T-helper 9 cell (primary cell): Measurements from ENCODE around the gene CIAO3.
"Not testable (repeated sequence)": the region's sequence is repeated elsewhere in the genome, so short reads cannot be mapped to it uniquely, and the experiment has no call there.

Source experiments
- DNase-seq: peaks from one replicate; pipeline ENCODE4 v3.0.0-alpha.2; 2020

CIAO3 gene

DNA sequence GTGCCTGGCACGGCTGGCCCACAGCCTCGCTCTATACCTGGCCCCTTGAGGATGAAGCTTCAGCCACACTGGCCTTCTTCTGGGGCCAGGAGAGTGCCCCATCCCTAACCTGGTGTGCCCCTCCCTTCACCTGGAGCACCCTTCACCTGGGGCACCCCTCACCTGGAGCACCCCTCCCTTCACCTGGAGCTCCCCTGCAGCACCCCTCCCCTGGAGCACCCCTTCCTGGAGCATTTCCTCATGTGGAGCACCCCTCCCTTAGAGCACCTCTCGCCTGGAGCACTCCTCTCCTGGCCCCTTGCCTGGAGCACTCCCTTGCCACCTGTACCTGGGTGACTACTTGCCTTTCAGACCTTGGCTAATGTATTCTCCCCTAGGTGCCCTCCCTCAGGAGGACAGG lies 32.8 kb downstream of the CIAO3 start:
- no peak for DNase-seq

DNA sequence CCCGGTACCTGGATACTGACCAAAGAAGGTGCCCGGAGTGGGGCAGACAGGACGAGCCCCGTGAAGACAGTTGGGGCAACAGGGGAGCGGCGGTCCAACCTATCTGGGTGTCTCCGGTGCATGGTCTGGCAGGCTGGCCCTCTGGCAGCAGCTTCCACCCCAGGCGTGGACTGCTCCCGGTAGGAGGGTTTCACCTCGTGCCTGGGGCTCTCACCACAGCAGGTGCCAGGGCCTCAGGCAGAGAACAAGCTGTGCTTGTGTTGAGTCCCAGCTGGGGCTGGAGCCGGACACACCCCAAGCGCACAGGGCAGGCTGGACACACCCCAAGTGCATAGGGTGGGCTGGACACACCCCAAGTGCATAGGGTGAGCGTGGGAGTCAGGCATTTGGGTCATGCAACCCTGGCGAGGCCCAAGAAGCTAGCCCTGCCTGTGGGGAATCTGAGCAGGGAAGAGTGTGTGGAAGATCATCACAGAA lies 33.7 kb downstream of the CIAO3 start:
- no peak for DNase-seq

DNA sequence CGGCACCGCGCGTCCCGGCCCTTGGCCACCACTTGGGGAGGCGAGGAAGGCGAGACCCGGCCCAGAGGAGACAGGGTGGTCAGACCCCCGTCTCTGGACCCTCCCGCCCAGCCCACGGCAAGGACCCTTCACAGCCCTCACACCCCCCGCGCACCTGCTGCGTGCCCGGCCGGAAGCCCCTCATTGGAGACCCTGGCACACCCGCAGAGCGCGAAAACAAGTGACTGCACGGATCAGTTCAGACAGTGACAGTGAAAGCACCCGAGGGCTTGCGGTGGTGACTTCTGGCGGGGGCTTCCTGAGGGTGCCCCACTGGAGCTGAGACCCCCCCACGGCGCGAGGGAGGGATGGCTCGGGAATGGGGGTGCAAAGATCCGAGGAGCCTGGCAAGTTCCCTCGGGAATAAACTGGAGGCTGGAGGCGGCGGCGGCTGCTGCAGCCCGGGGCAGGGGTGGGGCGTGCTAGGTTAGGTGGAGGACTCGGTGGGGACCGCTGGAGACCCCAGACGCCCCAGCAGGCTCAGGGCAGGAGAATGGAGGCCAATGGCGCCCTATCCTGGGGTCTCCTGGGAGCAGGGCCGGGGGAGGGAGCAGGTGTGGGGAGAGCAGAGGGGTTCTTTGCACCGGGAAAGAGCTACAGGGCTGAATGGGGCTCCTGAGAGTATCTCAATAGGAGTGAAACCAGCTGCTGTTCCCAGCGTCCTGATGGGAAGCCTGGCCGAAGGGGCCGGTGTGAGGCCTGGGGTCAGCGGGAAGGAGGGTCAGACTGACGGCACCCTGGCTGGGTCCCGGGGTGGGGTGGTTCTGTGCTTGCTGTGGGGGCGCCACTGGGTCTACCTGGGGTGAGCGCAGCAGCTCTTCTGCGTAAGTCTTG lies 34.4 kb downstream of the CIAO3 start:
- no peak for DNase-seq

DNA sequence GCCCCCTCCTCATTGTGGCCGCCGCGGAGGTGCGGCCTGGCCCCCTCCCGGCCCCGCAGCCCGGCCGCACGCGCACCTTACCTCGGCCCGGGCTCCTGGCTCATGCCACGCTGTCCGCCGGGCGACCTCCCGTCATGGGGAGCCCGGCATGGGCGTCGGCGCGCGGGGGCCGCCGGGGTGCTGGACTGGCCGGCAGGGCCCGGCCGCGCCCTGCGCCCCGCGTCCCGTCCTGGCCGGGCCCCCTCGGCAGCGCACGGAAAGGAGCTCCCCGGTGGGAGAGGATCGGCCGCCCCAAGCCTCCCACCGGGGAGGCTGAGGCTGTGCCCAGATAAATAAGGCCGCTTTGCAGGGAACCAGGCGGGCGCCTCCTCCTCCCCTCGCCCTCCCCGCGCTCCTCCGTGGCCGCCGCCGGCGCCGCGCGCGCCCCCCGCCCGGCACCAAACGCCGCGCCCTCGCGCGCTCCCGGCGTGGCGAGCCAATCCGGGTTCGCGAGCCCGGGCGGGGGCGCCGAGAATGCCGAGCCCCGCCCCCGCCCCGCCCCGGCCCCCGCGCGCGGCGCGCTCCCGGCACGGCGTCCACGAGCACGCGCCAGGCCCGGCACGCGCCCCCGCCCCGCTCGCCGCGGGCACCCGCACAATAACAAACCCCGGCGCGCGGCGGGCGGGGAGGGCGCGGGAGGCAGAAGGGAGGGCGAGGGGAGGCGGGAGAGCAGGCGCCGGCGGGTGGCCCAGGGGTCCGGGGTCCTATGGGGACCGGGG lies 35.2 kb downstream of the CIAO3 start, which contains the start of gene FBXL16:
Gene FBXL16, minus strand, starts transcription at position 371 of the 758 bp plus-strand sequence. CDS start 8,396 bp downstream, outside the sequence.
- no peak for DNase-seq

DNA sequence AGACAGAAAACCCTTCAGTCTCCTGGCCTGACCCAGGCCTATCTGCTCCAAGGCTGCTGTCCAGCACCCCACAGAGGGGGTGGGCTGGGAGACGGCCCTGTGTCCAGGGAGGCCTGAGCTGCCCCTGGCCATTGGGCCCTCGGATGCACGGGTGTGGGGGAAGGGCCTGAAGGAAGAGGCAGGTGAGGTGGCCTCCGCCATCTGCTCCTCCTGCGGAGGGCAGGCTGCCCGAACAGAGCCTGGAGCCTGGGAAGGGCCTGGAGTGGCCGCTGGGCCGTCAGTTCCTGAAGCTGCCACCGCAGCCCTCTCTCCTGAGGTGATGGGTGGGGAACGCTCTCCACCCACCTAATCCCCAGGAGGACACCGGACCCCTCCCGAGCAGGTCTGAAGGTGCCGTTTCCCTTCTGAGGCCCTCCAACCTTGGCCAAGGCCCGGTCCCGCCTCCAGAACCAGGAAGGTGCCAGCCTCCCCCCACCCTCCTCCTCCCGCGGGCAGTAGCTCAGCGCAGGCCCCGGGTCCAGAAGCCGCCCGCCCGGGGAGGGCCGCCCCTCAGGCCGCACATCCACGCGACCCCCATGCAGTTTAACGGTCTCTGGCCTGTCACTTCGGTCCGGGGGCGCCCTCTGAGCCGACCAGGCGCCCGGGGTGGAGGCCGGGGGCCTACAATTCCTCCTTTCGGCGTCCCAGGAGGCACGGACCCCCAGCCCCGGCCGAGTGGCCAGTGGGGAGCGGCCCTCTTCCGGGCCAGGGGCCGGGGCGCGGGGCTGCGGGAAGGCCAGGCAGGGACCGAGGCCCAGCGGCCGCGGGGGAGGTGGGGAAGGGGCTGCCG lies 36.0 kb downstream of the CIAO3 start:
- DNase-seq = no peak

DNA sequence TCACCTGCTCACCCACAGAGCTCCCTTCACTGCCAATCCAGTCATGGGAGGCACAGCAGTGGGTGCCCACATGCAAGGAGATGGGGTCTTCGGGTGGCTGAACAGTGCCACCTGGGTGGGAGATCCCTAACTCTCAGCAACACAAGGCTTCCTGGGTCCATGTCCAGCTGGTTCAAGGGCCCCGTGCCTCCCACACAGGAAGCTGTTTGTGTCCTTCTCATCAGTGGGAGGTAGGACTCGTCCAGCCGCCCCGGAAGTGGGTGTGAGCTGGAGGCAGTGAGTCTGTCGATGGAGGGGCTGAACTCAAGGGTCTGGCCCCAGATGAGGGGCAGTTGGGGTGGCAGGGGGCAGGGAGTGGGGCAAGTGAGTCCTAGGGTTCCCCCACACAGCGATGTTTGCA lies 36.8 kb downstream of the CIAO3 start:
- no peak for DNase-seq

DNA sequence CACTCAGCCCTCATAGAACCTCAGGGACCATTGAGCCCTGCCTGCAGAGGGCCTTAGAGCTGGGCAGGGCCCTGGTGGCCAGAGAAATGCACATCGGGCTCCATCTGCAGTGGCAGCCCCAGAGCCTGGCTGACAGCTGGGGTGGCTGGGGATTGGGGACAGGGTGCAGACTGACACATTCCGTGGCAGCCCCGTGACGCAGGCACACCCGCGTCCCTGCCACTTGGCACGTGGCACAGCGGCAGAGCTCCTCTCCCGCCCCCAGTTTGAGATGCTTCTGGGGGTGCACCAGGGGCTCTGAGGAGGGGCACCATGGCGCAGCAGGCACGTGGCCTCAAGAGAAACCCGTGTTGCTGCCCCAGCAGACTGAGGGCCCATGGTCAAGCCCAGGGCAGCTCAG lies 37.4 kb downstream of the CIAO3 start:
- DNase-seq = no peak

DNA sequence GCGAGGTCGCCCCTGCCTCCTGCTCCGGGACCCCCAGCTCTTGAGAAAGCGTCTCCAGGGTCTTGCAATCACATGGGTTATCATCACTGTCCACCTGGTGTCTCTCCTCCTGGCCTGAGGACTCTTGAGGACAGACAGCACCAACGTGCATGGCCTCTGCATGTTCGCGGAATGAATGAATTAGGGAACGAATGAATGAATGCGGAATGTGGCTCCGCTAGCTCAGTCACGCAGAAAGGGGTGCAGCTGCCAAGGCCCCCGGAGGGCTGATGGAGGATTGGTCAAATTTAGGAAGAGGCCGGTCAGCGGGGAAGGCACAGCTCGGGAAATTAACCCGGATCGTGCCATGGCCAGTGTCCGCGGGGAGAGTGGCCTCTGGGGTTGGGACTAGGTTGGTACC lies 38.5 kb downstream of the CIAO3 start:
- no peak for DNase-seq

DNA sequence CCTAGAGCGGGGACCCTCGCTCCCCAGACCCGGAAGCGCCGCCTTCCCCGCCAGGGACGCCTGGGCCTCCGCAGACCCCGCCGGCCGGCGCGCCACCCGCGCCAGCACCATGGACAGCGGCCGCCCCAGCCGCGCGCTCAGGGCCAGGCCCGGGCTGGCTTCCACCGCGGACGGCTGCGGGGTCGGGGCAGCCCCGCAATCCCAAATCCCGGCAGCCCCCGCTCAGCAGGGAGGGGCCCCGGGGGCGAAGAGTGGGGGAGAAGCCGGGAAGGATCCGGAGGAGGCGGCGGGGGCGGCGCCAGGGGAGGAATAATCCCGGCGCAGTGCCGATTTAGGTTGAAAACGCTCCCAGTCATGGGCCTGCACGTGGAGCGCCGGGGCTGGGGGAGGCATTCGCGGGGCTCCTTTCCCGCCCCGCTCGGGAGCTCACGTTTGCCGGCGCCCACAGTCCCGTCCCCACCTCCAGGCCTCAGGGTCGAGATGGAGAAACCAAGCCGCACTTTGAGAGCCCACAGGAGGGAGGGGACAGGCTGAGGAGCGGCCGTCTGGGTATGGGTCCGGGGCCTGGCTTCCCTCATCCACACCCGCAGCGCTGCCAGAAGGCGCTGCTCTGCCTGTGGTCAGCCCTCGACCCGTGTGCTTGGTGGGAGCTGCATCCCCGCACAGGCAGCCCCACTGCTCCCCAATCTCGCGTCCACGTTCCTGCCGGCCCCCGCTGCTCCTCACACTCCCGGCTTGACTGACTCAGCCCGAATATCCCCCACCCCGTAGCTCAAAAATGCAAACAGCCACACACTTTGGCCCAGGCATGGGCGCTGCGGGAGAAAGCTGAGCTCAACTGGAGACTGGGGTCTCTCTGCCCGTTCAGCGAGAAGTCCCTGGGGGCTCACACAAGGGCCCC lies 39.9 kb downstream of the CIAO3 start:
- DNase-seq = peak; percentile 61

DNA sequence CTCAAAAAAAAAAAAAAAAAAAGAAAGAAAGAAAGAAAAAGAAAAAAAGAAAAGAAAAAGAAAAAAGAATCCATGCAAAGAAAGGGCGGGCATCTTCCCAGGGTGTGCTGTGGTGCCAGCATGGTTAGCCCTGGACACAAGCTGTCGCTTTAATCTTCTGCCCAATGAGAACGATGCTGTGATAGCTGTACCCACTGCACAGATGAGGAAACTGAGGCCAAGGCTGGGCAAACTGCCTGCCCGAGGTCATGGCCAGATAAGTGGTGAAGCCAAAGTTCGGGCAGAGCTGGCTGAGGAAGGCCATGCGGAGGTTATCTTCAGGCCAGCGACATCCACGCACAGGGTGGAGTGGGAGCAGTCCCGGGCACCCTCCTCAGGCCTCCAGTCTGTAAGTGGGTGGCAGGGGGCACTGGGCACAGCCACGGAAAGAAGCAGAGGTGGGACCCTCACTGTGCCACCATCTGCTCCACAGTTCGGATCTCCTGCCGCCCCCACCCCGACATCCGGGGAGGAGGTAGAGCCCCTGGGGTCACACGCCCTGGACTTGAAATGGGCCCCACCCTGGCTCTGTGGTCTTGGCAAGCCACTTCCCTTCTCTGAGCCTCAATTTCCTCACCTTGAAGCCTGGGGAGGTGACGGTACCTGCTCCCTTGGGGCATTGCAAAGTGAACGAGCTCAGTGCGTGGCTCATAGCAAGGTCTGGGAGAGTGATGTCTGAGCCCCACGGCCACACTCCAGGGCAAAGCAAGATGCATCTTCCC lies 41.7 kb downstream of the CIAO3 start:
- no peak for DNase-seq

DNA sequence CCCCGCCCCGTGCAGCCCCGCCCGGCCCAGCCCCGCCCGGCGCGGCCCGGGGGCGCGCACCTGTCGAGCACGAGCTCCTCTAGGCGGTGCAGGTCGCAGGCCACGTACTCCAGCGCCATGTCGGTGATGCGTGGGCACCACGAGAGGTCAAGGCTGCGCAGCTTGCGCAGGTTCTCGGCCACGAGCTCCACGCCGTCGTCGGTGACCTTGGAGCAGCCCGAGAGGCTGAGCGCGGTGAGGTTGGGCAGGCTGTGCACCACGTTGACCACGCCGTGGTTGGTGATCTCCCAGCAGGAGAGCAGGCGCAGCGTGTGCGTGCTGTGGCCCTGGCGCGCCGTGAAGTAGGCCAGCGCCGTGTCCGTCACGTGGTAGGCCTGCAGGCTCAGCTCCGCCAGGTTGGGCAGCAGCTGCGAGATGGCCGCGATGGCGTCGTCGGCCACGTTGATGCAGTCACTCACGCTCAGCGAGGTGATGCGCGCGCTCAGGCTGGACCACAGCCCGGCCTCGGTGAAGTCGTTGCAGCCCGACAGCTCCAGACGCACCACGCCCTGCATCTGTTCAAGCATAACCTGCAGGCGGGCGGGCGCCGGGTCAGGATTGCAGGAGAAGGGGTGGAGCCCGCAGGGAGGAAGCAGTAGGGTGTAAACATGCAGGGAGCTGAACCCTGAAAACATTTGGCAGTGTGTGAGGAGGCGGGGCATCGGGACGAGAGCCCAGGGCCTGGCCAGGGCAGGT lies 45.3 kb downstream of the CIAO3 start:
- peak; percentile 61 for DNase-seq

DNA sequence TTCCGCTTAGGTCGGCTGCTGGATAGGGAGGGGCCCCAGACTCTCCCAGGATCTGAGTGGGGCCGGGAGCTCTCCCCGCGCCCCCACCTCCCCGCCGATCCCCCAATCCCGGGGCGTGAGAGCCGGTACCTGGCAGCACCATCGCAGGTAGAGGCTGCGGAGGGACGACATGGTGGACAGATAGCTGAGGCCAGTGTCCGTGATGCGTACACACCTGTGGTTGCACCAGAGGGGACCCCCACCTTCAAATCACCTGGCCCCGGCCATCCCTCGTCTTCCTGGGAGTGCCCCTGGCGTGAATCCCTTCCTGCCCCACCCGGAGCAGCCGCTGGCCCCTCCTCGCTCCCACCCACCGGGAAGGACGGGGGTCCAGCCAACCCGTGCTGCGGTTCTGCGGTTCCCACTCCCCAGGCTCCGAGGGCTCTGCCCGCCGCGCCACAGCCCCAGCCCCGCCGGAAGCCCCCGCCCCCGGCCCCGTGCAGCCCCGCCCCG lies 45.9 kb downstream of the CIAO3 start:
- no peak for DNase-seq

DNA sequence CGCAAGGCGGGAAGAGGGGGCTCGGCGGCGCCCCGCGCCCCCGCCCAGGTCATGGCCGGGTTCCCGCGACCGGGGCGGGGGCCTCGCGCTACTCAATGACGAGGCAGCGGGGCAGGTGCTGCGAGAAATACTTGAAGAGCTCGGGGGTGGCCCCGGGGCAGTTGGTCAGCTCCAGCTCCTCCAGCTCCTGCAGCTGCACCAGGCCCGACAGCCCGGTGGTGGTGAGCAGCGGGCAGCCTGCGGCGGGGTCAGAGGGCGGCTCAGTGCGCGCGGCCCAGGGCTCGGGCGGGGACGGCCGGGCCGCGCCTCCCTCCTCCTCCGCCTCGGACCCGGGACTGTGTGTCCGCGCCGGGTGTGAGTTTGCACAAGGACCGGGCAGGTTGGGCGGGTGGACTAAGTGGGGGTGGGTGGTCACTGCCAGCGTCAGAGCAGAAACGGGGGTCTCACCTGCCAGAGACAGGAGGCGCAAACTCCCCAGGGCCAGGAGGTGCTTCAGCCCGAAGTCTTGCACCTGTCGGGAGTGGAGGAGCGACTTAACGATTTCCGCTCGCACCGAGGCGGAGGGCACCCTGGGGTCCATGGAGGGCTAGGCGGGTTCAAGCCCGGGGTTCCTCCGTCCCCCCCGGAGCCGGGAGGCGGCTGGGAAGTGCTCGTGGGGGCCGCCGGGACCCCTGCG lies 46.5 kb downstream of the CIAO3 start:
- DNase-seq = no peak

DNA sequence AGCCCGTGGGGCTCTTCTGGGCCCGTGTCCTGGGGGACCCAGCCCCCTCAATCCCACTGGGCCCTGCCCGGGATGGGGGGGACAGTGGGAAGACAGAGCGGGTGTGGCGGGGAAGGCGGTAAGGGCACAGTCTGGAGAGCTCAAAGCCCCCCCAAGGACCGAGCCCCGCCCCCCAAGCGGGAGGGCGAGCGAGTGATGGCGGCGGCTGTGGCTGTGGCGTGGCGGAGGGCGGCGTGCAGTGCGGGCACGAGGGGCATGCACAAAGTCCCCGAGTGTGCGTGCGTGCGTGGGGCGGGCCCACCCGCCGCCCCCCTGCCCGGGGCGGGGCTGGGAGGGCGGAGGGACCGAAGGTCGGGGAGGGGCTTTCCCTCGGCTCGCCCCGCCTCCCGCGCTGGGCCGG lies 47.0 kb downstream of the CIAO3 start:
- no peak for DNase-seq

DNA sequence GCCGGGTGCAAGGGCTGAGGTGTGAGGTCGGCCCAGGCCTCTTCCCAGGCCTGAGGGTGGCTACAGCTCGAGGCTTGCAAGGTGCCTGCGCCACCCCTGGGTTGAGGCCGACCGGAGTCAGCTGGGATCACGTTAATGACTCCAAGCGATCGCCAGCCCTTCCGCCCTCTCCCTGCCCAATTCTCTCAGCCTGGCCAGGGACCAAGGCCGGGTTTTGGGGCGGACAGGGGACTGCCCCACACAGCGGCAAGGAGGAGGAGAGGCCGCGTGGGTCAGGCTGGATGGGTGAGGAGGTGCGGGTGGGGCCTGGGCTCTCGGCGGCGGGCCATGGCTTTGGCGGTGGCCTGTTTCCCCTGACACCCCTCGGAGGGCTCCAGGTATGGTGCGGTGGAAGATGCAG lies 47.4 kb downstream of the CIAO3 start:
- no peak for DNase-seq

DNA sequence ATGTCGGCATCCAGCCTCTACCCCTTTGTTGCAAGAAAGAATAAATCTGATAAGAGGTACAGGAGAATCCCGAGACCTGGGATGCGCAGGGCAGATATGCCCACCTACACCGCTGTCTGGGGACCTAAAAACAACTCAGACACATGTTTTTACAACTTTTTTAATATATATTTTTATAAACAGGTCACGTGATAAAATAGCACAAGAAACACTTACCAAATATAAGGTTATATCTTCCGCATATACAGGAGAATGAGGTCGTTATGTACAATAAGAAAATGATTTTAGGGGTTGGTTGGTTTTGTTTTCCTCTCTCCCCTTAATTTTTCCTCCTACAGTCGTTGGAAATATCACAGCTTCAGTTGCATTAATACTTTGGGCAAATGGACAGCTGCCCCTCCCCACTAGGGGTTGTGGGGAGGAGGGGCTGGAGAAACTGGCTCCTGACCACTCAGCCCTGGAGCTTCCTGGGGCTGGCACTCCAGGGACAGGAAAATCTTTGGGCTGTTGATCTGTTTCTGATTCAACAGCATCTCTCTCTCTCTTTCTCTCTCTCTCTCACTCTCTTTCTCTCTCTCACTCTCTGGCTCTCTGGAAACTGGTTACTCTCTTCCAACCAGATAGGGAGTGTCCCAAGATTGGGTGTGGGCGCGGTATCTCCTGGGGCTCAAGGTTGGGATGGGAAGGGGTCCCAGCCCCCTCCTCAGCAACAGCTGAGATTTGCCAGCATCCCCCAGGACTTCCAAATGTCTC lies 48.3 kb downstream of the CIAO3 start:
- DNase-seq = no peak

DNA sequence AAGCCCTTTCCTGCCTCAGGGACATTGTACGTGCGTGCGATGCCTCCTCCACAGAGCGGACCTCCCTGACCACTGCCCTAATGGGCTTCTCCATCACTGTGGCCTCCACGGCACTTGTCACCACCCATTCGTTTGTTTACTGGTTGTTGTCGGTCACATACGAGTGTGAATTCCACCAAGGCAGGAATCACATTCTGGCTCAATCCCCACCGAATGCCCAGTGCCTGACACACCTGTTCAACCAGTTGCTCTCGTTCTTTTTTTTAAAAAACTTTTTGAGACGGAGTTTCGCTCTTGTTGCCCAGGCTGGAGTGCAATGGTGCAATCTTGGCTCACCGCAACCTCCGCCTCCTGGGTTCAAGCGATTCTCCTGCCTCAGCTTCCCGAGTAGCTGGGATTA lies 49.6 kb downstream of the CIAO3 start:
- not testable (repeated sequence) for DNase-seq

DNA sequence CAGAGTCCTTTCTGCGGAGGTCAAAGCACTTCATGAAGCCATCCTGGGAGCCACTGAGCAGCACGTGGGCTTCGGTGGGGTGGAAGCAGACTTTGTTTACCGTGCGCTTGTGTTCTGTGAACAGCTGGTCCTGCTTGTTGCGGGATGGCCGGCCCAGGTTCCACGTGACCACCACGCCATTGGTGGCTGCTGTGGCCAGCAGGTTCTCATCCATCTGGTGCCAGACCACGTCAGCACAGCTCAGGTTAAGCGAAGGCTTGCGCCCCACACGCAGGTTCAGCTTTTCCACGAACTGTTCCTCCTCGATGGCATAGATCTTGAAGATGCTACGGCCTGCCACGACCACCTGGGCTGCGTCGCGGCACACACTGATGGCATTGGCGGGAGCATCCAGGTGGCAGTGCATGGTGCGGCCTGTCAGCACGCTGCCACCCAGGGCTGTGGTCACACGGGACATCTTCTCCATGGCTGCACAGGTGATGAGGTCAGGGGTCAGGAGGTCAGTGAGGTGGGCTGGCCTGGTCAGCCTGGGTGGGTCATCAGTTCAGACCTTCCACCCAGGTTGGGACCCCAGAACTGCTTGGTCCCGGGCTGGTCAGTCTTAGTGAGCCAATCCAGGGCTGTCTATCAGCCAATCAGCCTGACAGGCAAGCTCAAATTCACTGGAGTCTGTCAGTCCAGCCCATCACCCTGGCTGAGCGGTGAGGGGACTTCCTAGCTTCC lies 51.5 kb downstream of the CIAO3 start:
- no peak for DNase-seq
